ENCODE measurements around the gene HSFX4. TPM values are rescaled to one million over a fixed set of nuclear protein-coding genes. Genes with fewer than 3 reads are reported as not detected.
"Not testable (repeated sequence)": the region's sequence is repeated elsewhere in the genome, so short reads cannot be mapped to it uniquely, and the experiment has no call there.

Gene HSFX4
- total RNA-seq, 3 donors from 2014 or later, result not detected

DNA sequence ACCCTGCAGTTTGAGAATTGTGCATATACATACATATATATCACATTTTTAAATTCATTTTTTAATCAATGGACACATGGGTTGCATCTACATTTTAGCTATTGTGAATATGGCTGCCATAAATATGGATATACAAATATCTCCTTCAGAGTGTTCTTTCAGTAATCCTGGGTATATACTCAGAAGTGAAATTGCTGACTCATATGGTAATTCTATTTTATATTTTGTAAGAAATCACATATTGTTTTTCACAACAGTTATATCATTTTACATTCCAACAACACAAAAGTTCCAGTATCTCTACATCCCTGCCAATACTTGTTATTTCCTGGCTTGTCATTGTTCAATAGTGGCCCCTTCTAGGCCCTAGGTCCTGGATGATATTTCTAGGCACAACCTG lies 20.6 kb upstream of the HSFX4 start:
- no peak for DNase-seq
- intact Hi-C loops (cut with DNase I, micrococcal nuclease), result no loop called here
- no peaks in the 10 kb centered on the region for H3K4me1 ChIP-seq (ENCODE audit: low read depth)
- no peaks in the 10 kb centered on the region for H3K9me3 ChIP-seq
- no peak for ATAC-seq
- H3K36me3 ChIP-seq (ENCODE audit: low read depth), result no peaks in the 10 kb centered on the region
- TF ChIP-seq, protein P1, sequence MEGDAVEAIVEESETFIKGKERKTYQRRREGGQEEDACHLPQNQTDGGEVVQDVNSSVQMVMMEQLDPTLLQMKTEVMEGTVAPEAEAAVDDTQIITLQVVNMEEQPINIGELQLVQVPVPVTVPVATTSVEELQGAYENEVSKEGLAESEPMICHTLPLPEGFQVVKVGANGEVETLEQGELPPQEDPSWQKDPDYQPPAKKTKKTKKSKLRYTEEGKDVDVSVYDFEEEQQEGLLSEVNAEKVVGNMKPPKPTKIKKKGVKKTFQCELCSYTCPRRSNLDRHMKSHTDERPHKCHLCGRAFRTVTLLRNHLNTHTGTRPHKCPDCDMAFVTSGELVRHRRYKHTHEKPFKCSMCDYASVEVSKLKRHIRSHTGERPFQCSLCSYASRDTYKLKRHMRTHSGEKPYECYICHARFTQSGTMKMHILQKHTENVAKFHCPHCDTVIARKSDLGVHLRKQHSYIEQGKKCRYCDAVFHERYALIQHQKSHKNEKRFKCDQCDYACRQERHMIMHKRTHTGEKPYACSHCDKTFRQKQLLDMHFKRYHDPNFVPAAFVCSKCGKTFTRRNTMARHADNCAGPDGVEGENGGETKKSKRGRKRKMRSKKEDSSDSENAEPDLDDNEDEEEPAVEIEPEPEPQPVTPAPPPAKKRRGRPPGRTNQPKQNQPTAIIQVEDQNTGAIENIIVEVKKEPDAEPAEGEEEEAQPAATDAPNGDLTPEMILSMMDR (IDR thresholded peaks at IDR 0.05), result no peak
- H3K4me3 ChIP-seq, result no peak overlapping the region

DNA sequence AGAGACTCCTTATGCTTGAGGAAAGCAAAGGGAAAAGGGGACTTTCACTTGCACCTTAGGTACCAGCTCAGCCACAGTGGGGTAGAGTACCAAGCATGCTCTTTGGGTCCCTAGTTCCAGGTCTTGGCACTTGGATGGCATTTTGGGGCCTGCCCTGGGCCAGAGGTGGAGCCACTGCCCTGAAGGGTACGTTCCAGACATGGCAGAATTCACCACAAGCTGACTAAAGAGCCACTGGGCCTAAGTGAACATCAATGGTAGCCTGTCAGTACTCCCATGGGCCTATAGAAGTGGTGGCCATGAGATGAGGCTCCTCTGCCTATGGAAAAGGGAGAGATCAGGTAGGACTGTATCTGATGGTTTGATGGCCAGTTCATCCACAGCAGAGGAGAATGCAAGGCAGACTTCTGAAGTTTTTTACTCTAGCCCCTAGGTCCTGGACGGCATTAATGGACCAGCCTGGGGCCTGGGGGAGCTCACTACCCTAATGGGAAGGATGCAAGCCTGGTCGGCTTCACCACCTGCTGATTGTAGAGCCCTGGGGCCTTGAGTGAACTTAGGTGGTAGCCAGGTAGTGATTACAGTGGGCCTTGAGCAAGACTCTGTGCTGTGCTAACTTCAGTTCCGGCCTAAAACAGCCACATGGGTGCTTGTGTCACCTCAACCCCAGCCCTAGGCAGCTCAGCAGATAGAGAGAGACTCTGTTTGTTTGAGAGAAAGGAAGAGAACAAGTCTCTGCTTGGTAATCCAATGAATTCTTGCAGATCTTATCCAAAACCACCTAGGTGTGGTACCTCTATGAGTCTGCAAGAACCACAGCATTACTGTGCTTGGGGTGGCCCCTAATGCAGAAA lies 19.8 kb upstream of the HSFX4 start:
- TF ChIP-seq, protein P1 (IDR thresholded peaks at IDR 0.05), result no peak
- ATAC-seq, result no peak
- no peak for DNase-seq
- Histone ChIP-seq H3K36me3 (ENCODE audit: low read depth) (no peaks in the 10 kb centered on the region), H3K4me3 (no peak overlapping the region), H3K4me1 (ENCODE audit: low read depth) (no peaks in the 10 kb centered on the region), H3K9me3 (no peaks in the 10 kb centered on the region)
- intact Hi-C loops (cut with DNase I, micrococcal nuclease), result no loop called here

- no peak for DNase-seq
- intact Hi-C loops (cut with DNase I, micrococcal nuclease), result no loop called here
- Histone ChIP-seq H3K4me1 (ENCODE audit: low read depth) (no peaks in the 10 kb centered on the region), H3K36me3 (ENCODE audit: low read depth) (no peaks in the 10 kb centered on the region), H3K4me3 (no peak overlapping the region), H3K9me3 (no peaks in the 10 kb centered on the region)
- TF ChIP-seq, protein P1 (IDR thresholded peaks at IDR 0.05), result no peak
- ATAC-seq, result no peak
Observed at GRCh38 chrX:149910178-149910695, 19.1 kb upstream of the HSFX4 start.

DNA sequence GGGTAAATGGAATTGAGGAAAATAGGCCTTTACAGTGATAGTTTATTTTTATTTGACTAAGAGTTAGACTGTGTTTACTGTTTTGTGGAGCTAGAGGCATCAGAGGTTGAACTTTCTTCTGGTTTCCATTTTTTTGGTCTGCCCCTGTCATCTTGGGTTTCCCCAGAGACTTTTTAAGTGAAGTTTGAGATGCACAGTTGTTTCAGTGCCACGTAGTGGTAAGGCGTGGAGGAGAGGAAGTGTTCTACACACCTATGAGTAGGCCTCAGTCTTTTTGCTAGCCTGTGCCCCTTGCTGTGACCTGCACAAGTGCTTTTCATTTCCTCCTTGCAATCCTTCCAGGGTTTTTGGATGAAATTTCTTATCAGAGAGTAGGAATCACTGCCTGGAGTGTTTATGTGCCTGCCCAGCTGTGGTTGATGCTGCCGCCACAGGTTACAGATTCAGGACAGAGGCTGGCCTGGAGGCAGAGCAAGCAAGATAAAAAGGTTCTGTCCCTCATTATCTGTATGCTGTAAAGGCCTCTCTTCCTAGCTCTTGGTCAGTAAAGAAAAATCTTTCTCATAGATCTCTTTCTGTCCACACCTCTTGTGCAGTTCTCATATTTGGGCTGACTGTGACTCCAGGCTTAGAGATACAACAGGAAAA lies 12.5 kb upstream of the HSFX4 start:
- Histone ChIP-seq H3K36me3 (ENCODE audit: low read depth) (no peaks in the 10 kb centered on the region), H3K4me3 (no peak overlapping the region), H3K9me3 (no peaks in the 10 kb centered on the region), H3K4me1 (ENCODE audit: low read depth) (no peaks in the 10 kb centered on the region)
- no peak for DNase-seq
- no peak for ATAC-seq
- TF ChIP-seq, protein P1 (IDR thresholded peaks at IDR 0.05), result no peak
- intact Hi-C loops (cut with DNase I, micrococcal nuclease), result no loop called here

DNA sequence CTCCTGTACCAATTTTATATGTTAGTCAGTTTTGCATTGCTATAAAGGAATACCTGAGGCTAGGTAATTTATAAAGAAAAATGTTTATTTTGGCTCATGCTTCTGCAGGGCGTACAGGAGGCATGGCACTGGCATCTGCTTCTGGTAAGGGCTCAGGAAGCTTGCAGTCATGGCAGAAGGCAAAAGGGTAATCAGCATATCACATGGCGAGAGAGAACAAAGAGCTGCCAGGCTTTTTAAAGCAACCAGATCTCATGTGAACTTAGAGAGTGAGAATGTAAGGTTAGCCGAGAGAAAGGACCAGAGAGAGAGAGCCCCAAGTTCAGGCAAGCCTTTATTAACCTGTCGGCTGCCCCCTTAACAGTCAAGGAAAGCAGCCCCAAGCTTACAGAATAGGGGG lies 5.5 kb upstream of the HSFX4 start:
- intact Hi-C loops (cut with DNase I, micrococcal nuclease), result not testable (repeated sequence)

GRCh38 chrX:149924434-149924833 lies 4.9 kb upstream of the HSFX4 start:
- H3K4me3 ChIP-seq; DNase-seq; H3K9me3 ChIP-seq; H3K36me3 ChIP-seq (ENCODE audit: low read depth); H3K4me1 ChIP-seq (ENCODE audit: low read depth); intact Hi-C loops (cut with DNase I, micrococcal nuclease); ATAC-seq: not testable (repeated sequence)

More for the DNA sequence above, 5.5 kb upstream of the HSFX4 start:
- not testable (repeated sequence) for DNase-seq; H3K4me1 ChIP-seq (ENCODE audit: low read depth); ATAC-seq; H3K9me3 ChIP-seq; H3K4me3 ChIP-seq; H3K36me3 ChIP-seq (ENCODE audit: low read depth)

DNA sequence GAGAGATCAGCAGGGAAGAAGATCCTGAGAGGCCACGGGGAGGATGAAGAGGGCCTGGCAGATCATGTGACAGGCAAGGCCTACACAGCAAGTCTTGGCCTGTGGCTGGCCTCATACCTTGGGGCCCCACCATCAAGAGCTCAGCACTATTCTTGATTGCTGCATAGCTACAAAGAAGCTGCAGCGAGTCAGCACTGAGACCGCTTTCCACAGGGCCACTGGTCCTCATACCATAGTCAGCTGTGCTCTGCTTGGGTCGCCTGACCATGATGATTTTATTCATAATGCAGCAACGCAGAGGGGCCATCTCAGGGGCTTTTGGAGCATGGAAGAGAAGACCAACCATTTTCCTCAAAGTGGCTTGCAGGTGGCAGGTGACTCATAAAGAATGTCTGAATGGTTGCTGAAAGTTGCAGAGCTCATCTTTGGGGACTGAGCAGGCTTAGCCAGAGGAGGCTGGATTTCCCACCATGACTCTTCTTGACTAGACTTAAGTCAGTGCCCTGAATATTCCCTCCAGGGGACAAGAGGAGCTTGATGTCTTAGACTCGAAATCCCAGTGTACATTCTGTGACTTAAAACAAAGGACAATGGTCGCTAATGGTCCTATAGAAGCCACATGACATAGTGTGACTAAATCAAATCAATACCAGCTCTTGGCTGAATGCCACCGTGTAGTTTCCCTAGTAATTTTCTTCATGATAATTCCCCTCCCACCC lies 2.0 kb upstream of the HSFX4 start:
- ATAC-seq; intact Hi-C loops (cut with DNase I, micrococcal nuclease); H3K4me3 ChIP-seq; H3K4me1 ChIP-seq (ENCODE audit: low read depth); H3K36me3 ChIP-seq (ENCODE audit: low read depth); H3K9me3 ChIP-seq; DNase-seq: not testable (repeated sequence)

GRCh38 chrX:149927964-149928258 lies 1.5 kb upstream of the HSFX4 start:
- H3K4me3 ChIP-seq; intact Hi-C loops (cut with DNase I, micrococcal nuclease): not testable (repeated sequence)

GRCh38 chrX:149928635-149929034 lies 738 bp upstream of the HSFX4 start:
- H3K9me3 ChIP-seq; ATAC-seq; DNase-seq; intact Hi-C loops (cut with DNase I, micrococcal nuclease); H3K4me1 ChIP-seq (ENCODE audit: low read depth); H3K36me3 ChIP-seq (ENCODE audit: low read depth); H3K4me3 ChIP-seq: not testable (repeated sequence)

More at GRCh38 chrX:149927964-149928258, 1.5 kb upstream of the HSFX4 start:
- not testable (repeated sequence) for H3K9me3 ChIP-seq; DNase-seq; ATAC-seq; H3K36me3 ChIP-seq (ENCODE audit: low read depth); H3K4me1 ChIP-seq (ENCODE audit: low read depth)

All from mucosa of descending colon (tissue), 3 donors.